ENCODE results near the gene SLC30A3. TPM values are rescaled to one million over a fixed set of nuclear protein-coding genes. Genes with fewer than 3 reads are reported as not detected.
A peak's percentile ranks its signal among the peaks of the same experiment; 100 is the strongest.
"Not testable (repeated sequence)": the region's sequence is repeated elsewhere in the genome, so short reads cannot be mapped to it uniquely, and the experiment has no call there.

Gene SLC30A3
- total RNA-seq, 1 experiment from 2014 or later, result 0.19 TPM

- Histone ChIP-seq H3K9ac (ENCODE audit: low read length) (no peak overlapping the region), H3K4me3 (ENCODE audit: low read length) (no peak overlapping the region)
These were observed 43.3 kb upstream of the SLC30A3 start for GRCh38 chr2:27306136-27306535.

GRCh38 chr2:27305516-27305915 lies 42.7 kb upstream of the SLC30A3 start:
- Histone ChIP-seq H4K20me1 (ENCODE audit: insufficient read depth, low read depth, low read length) (no peaks in the 10 kb centered on the region), H3K79me2 (ENCODE audit: low read length) (no peaks in the 10 kb centered on the region), H2AFZ (ENCODE audit: low read length) (no peak overlapping the region), H3K9me3 (ENCODE audit: low read length) (no peaks in the 10 kb centered on the region), H3K4me1 (ENCODE audit: low read length) (peaks cover 11% of the 10 kb centered on the region), H3K4me2 (ENCODE audit: low read depth, low read length, poor library complexity, severe bottlenecking) (no peak overlapping the region), H3K36me3 (ENCODE audit: insufficient read depth, low read length) (no peaks in the 10 kb centered on the region), H3K9ac (ENCODE audit: low read length) (no peak overlapping the region), H3K4me3 (ENCODE audit: low read length) (no peak overlapping the region), H3K9me2 (replicated peaks; ENCODE audit: insufficient read depth, low read length) (no peaks in the 10 kb centered on the region), H3K27me3 (ENCODE audit: low read length) (no peaks in the 10 kb centered on the region), H3K27ac (ENCODE audit: low read length) (no peak overlapping the region)
- DNase-seq, result no peak

More at GRCh38 chr2:27306136-27306535, 43.3 kb upstream of the SLC30A3 start:
- Histone ChIP-seq H3K36me3 (ENCODE audit: insufficient read depth, low read length) (no peaks in the 10 kb centered on the region), H3K9me2 (replicated peaks; ENCODE audit: insufficient read depth, low read length) (no peaks in the 10 kb centered on the region), H3K79me2 (ENCODE audit: low read length) (no peaks in the 10 kb centered on the region), H3K4me1 (ENCODE audit: low read length) (peaks cover 11% of the 10 kb centered on the region), H3K4me2 (ENCODE audit: low read depth, low read length, poor library complexity, severe bottlenecking) (no peak overlapping the region), H3K9me3 (ENCODE audit: low read length) (no peaks in the 10 kb centered on the region), H4K20me1 (ENCODE audit: insufficient read depth, low read depth, low read length) (no peaks in the 10 kb centered on the region), H2AFZ (ENCODE audit: low read length) (no peak overlapping the region), H3K27ac (ENCODE audit: low read length) (no peak overlapping the region), H3K27me3 (ENCODE audit: low read length) (no peaks in the 10 kb centered on the region)
- no peak for DNase-seq

GRCh38 chr2:27304488-27305240 lies 41.8 kb upstream of the SLC30A3 start:
- H4K20me1 ChIP-seq (ENCODE audit: insufficient read depth, low read depth, low read length), result no peaks in the 10 kb centered on the region
- no peak overlapping the region for H3K4me3 ChIP-seq (ENCODE audit: low read length)
- H3K9me2 ChIP-seq (replicated peaks; ENCODE audit: insufficient read depth, low read length), result no peaks in the 10 kb centered on the region
- H3K4me2 ChIP-seq (ENCODE audit: low read depth, low read length, poor library complexity, severe bottlenecking), result no peak overlapping the region
- no peak overlapping the region for H3K9ac ChIP-seq (ENCODE audit: low read length)
- no peak overlapping the region for H2AFZ ChIP-seq (ENCODE audit: low read length)
- peaks cover 11% of the 10 kb centered on the region for H3K4me1 ChIP-seq (ENCODE audit: low read length)
- no peak overlapping the region for H3K27ac ChIP-seq (ENCODE audit: low read length)
- H3K36me3 ChIP-seq (ENCODE audit: insufficient read depth, low read length), result no peaks in the 10 kb centered on the region
- no peaks in the 10 kb centered on the region for H3K79me2 ChIP-seq (ENCODE audit: low read length)
- no peaks in the 10 kb centered on the region for H3K27me3 ChIP-seq (ENCODE audit: low read length)
- no peak for DNase-seq
- H3K9me3 ChIP-seq (ENCODE audit: low read length), result no peaks in the 10 kb centered on the region

DNA sequence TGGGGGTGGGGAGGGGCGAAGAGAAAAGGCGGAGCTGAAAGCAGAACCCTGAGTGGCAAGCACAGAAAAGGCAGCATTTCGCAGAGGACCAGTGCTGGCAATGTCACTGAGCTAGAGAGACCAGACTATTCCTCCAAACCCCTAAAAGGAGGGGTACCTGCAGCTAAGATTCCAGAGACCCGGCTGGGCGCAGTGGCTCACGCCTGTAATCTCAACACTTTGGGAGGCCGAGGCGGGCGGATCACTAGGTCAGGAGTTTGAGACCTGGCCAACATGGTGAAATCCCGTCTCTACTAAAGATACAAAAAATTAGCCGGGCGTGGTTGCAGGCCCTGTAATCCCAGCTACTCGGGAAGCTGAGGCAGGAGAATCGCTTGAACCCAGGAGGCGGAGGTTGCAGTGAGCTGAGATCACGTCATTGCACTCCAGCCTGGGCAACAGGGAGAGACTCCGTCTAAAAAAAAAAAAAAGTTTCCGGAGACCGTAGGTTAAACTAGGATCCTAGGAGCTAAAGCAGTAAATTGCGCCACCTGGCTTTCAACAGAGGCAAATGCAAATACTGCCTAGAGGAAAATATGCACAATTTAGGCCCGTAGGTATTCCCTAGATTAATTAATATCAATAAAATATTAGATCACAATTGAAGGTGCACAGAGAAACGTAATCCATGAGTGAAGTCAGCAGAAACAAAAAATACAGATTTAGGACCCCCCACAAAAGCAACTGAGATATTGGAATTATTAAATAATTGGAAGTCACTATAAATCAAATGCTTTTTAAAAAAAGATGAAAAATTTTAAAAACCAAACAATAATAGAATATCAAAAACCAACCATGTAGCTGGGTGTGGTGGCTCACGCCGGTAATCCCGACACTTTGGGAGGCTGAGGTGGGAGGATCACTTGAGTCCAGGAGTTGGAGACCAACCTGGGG lies 40.5 kb upstream of the SLC30A3 start:
- Histone ChIP-seq H3K79me2 (ENCODE audit: low read length) (no peaks in the 10 kb centered on the region), H3K36me3 (ENCODE audit: insufficient read depth, low read length) (no peaks in the 10 kb centered on the region), H3K9me3 (ENCODE audit: low read length) (no peaks in the 10 kb centered on the region), H3K27ac (ENCODE audit: low read length) (no peak overlapping the region), H3K9ac (ENCODE audit: low read length) (peak overlapping the region; percentile 58), H2AFZ (ENCODE audit: low read length) (peak overlapping the region; percentile 77), H3K27me3 (ENCODE audit: low read length) (no peaks in the 10 kb centered on the region), H4K20me1 (ENCODE audit: insufficient read depth, low read depth, low read length) (no peaks in the 10 kb centered on the region), H3K4me3 (ENCODE audit: low read length) (peak overlapping the region; percentile 59), H3K9me2 (replicated peaks; ENCODE audit: insufficient read depth, low read length) (no peaks in the 10 kb centered on the region), H3K4me1 (ENCODE audit: low read length) (peaks cover 11% of the 10 kb centered on the region), H3K4me2 (ENCODE audit: low read depth, low read length, poor library complexity, severe bottlenecking) (peak overlapping the region; percentile 79)
- peak; percentile 89 for DNase-seq

GRCh38 chr2:27300606-27301005 lies 37.8 kb upstream of the SLC30A3 start:
- H3K4me1 ChIP-seq (ENCODE audit: low read length), result peaks cover 11% of the 10 kb centered on the region
- not testable (repeated sequence) for H3K36me3 ChIP-seq (ENCODE audit: insufficient read depth, low read length); H3K27ac ChIP-seq (ENCODE audit: low read length); H3K4me2 ChIP-seq (ENCODE audit: low read depth, low read length, poor library complexity, severe bottlenecking); H3K79me2 ChIP-seq (ENCODE audit: low read length); H3K4me3 ChIP-seq (ENCODE audit: low read length); H3K9ac ChIP-seq (ENCODE audit: low read length); H4K20me1 ChIP-seq (ENCODE audit: insufficient read depth, low read depth, low read length); H3K9me2 ChIP-seq (replicated peaks; ENCODE audit: insufficient read depth, low read length); DNase-seq; H3K27me3 ChIP-seq (ENCODE audit: low read length); H3K9me3 ChIP-seq (ENCODE audit: low read length); H2AFZ ChIP-seq (ENCODE audit: low read length)

- no peak for DNase-seq
- Histone ChIP-seq H3K79me2 (ENCODE audit: low read length) (no peaks in the 10 kb centered on the region), H3K4me1 (ENCODE audit: low read length) (peaks cover 9% of the 10 kb centered on the region), H2AFZ (ENCODE audit: low read length) (no peak overlapping the region), H3K9me2 (replicated peaks; ENCODE audit: insufficient read depth, low read length) (no peaks in the 10 kb centered on the region), H3K9ac (ENCODE audit: low read length) (no peak overlapping the region), H3K4me3 (ENCODE audit: low read length) (no peak overlapping the region), H3K36me3 (ENCODE audit: insufficient read depth, low read length) (no peaks in the 10 kb centered on the region), H3K27me3 (ENCODE audit: low read length) (no peaks in the 10 kb centered on the region), H3K27ac (ENCODE audit: low read length) (no peak overlapping the region), H3K9me3 (ENCODE audit: low read length) (no peaks in the 10 kb centered on the region), H3K4me2 (ENCODE audit: low read depth, low read length, poor library complexity, severe bottlenecking) (no peak overlapping the region), H4K20me1 (ENCODE audit: insufficient read depth, low read depth, low read length) (no peaks in the 10 kb centered on the region)
These were observed 35.7 kb upstream of the SLC30A3 start for GRCh38 chr2:27298391-27299080.

- H3K4me3 ChIP-seq (ENCODE audit: low read length), result no peak overlapping the region
- no peak overlapping the region for H3K27ac ChIP-seq (ENCODE audit: low read length)
- no peak overlapping the region for H3K9ac ChIP-seq (ENCODE audit: low read length)
- H3K4me2 ChIP-seq (ENCODE audit: low read depth, low read length, poor library complexity, severe bottlenecking), result no peak overlapping the region
- DNase-seq, result no peak
- no peaks in the 10 kb centered on the region for H4K20me1 ChIP-seq (ENCODE audit: insufficient read depth, low read depth, low read length)
- no peaks in the 10 kb centered on the region for H3K4me1 ChIP-seq (ENCODE audit: low read length)
- no peaks in the 10 kb centered on the region for H3K9me3 ChIP-seq (ENCODE audit: low read length)
- H3K9me2 ChIP-seq (replicated peaks; ENCODE audit: insufficient read depth, low read length), result no peaks in the 10 kb centered on the region
- no peaks in the 10 kb centered on the region for H3K27me3 ChIP-seq (ENCODE audit: low read length)
- no peak overlapping the region for H2AFZ ChIP-seq (ENCODE audit: low read length)
- no peaks in the 10 kb centered on the region for H3K36me3 ChIP-seq (ENCODE audit: insufficient read depth, low read length)
- H3K79me2 ChIP-seq (ENCODE audit: low read length), result no peaks in the 10 kb centered on the region
These were observed 34.3 kb upstream of the SLC30A3 start for GRCh38 chr2:27297195-27297594.

- Histone ChIP-seq H3K79me2 (ENCODE audit: low read length) (no peaks in the 10 kb centered on the region), H3K36me3 (ENCODE audit: insufficient read depth, low read length) (no peaks in the 10 kb centered on the region), H3K4me1 (ENCODE audit: low read length) (peaks cover 5% of the 10 kb centered on the region), H2AFZ (ENCODE audit: low read length) (no peak overlapping the region), H3K27ac (ENCODE audit: low read length) (no peak overlapping the region), H4K20me1 (ENCODE audit: insufficient read depth, low read depth, low read length) (no peaks in the 10 kb centered on the region), H3K9me2 (replicated peaks; ENCODE audit: insufficient read depth, low read length) (no peaks in the 10 kb centered on the region), H3K27me3 (ENCODE audit: low read length) (no peaks in the 10 kb centered on the region), H3K4me3 (ENCODE audit: low read length) (no peak overlapping the region), H3K4me2 (ENCODE audit: low read depth, low read length, poor library complexity, severe bottlenecking) (no peak overlapping the region), H3K9ac (ENCODE audit: low read length) (no peak overlapping the region), H3K9me3 (ENCODE audit: low read length) (no peaks in the 10 kb centered on the region)
- no peak for DNase-seq
These were observed 33.6 kb upstream of the SLC30A3 start for GRCh38 chr2:27296481-27296880.

Measured in Karpas-422 (cell line).